MM.1S (cell line): ENCODE results near the gene SNX24.

Experiments
- DNase-seq: peaks from one replicate; pipeline ENCODE4 v3.0.0-alpha.2; 2015
- H2AFZ ChIP-seq: fragments of 300-600 bp; sonication (generic); 2 replicates; pipeline ENCODE4 v1.6.0; 2016; ENCODE audit warnings: antibody characterized with exemption, low read length
- H3F3A ChIP-seq: fragments of 300-600 bp; sonication (generic); 2 replicates; pipeline ENCODE4 v1.6.1; 2016; ENCODE audit warnings: mild to moderate bottlenecking, antibody characterized with exemption, low read length, moderate library complexity, mixed read lengths; ENCODE audit not compliant: insufficient read depth
- H3K27ac ChIP-seq: fragments of 300-600 bp; sonication (generic); 2 replicates; pipeline ENCODE4 v1.5.1; 2016; ENCODE audit warnings: mild to moderate bottlenecking, low read length
- H3K27me3 ChIP-seq: fragments of 300-600 bp; sonication (generic); replicated peaks from 2 replicates; pipeline ENCODE4 v1.6.0; 2016; ENCODE audit warnings: low read length; ENCODE audit not compliant: insufficient read depth
- H3K36me3 ChIP-seq: fragments of 300-600 bp; sonication (generic); replicated peaks from 2 replicates; pipeline ENCODE4 v1.6.1; 2016; ENCODE audit warnings: mild to moderate bottlenecking, low read length, mixed read lengths; ENCODE audit not compliant: insufficient read depth
- H3K4me1 ChIP-seq: fragments of 300-600 bp; sonication (generic); 2 replicates; pipeline ENCODE4 v1.6.1; 2016; ENCODE audit warnings: low read length, mixed read lengths
- H3K4me2 ChIP-seq: fragments of 300-600 bp; sonication (generic); 2 replicates; pipeline ENCODE4 v1.6.0; 2016; ENCODE audit warnings: low read depth, low read length
- H3K4me3 ChIP-seq: fragments of 300-600 bp; sonication (generic); 2 replicates; pipeline ENCODE4 v1.5.1; 2016; ENCODE audit warnings: low read length, mixed read lengths
- H3K79me2 ChIP-seq: fragments of 300-600 bp; sonication (generic); 2 replicates; pipeline ENCODE4 v1.6.1; 2016; ENCODE audit warnings: mixed run types, low read length, mixed read lengths
- H3K9ac ChIP-seq: fragments of 300-600 bp; sonication (generic); 2 replicates; pipeline ENCODE4 v1.6.1; 2016; ENCODE audit warnings: low read length, mixed read lengths
- H3K9me2 ChIP-seq: fragments of 300-600 bp; sonication (generic); replicated peaks from 2 replicates; pipeline ENCODE4 v1.6.1; 2016; ENCODE audit warnings: mild to moderate bottlenecking, low read length, mixed read lengths; ENCODE audit not compliant: insufficient read depth
- H3K9me3 ChIP-seq: fragments of 300-600 bp; sonication (generic); replicated peaks from 2 replicates; pipeline ENCODE4 v1.6.1; 2016; ENCODE audit warnings: mild to moderate bottlenecking, low read length, mixed read lengths; ENCODE audit not compliant: insufficient read depth
- H4K20me1 ChIP-seq: fragments of 300-600 bp; sonication (generic); 2 replicates; pipeline ENCODE4 v1.6.1; 2016; ENCODE audit warnings: mild to moderate bottlenecking, low read length, moderate library complexity, mixed read lengths; ENCODE audit not compliant: insufficient read depth
- EZH2 ChIP-seq: fragments of 300-600 bp; sonication (generic); optimal IDR thresholded peaks from 2 replicates; pipeline ENCODE3; 2017; ENCODE audit warnings: low read depth, mild to moderate bottlenecking, antibody characterized with exemption, low read length, mixed read lengths
- EZH2phosphoT487 ChIP-seq: fragments of 300-600 bp; sonication (generic); IDR thresholded peaks from 2 replicates; pipeline ENCODE4 v1.6.1; 2018; ENCODE audit warnings: antibody characterized with exemption, low read length
- TF ChIP-seq, protein P1 (sequence below): fragments of 300-600 bp; sonication (generic); IDR thresholded peaks from 2 replicates; pipeline ENCODE4 v1.5.1; 2016; ENCODE audit warnings: antibody characterized with exemption, low read length, mixed read lengths

Gene SNX24

DNA sequence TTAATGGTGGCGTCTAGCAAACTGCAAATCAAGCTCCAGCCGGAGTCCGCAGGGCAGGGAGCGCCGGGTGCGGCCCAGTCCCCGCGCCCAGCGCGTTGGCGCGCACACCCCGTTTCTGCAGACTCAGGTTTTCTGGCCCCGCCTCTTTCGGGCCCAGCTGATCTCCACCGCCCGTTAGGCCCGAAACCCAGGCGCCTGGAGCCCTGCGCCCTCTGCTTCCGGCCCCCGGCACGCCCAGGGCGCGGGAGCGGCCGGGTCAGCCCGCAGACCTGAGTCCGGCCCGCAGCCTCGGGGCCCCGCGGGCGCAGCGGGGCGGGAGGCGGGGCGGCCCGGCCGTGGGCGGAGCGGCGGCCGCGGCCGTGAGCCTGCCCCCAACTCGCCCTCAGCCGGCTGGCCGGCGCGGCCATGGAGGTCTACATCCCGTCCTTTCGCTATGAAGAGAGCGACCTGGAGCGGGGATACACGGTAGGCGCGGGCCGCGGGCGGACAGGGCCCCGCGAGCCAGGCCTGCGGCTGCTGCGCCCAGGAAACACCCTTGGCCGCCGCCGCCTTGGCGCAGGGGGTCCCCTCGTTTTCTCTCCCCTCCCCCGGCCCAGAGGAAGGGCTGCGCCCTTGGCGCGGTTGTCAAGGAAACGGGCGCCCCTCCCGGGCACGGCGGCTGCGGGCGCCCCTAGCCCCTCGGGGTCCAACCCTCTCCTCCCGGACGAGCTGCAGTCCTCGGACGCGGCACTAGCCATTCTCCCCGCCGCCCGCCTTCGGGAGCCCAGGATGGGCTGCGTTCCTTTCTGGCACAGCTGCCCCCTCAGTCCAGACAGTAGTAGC is at the start of gene SNX24:
Gene SNX24, plus strand, starts transcription at position 385 of the 822 bp plus-strand sequence. Its CDS starts 21 bp downstream, at position 406.
- peak within 1 kb of the TSS; percentile 66 for H3K27ac ChIP-seq
- no peaks in the 10 kb centered on the region for H3K27me3 ChIP-seq
- H3K9ac ChIP-seq: peak within 1 kb of the TSS; percentile 75
- no peaks in the 10 kb centered on the region for H3K79me2 ChIP-seq
- no peaks in the 10 kb centered on the region for H4K20me1 ChIP-seq
- DNase-seq: peak; percentile 90
- TF ChIP-seq EZH2phosphoT487: no peak
- no peak for TF ChIP-seq EZH2
- TF ChIP-seq, protein P1, sequence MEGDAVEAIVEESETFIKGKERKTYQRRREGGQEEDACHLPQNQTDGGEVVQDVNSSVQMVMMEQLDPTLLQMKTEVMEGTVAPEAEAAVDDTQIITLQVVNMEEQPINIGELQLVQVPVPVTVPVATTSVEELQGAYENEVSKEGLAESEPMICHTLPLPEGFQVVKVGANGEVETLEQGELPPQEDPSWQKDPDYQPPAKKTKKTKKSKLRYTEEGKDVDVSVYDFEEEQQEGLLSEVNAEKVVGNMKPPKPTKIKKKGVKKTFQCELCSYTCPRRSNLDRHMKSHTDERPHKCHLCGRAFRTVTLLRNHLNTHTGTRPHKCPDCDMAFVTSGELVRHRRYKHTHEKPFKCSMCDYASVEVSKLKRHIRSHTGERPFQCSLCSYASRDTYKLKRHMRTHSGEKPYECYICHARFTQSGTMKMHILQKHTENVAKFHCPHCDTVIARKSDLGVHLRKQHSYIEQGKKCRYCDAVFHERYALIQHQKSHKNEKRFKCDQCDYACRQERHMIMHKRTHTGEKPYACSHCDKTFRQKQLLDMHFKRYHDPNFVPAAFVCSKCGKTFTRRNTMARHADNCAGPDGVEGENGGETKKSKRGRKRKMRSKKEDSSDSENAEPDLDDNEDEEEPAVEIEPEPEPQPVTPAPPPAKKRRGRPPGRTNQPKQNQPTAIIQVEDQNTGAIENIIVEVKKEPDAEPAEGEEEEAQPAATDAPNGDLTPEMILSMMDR: no peak
- peaks cover 22% of the 10 kb centered on the region for H3F3A ChIP-seq
- peaks cover 13% of the 10 kb centered on the region for H3K4me1 ChIP-seq
- no peaks in the 10 kb centered on the region for H3K9me2 ChIP-seq
- H3K4me3 ChIP-seq: peak within 1 kb of the TSS; percentile 85
- H2AFZ ChIP-seq: peak within 1 kb of the TSS; percentile 84
- H3K9me3 ChIP-seq: no peaks in the 10 kb centered on the region
- H3K4me2 ChIP-seq: peak within 1 kb of the TSS; percentile 91
- H3K36me3 ChIP-seq: no peaks in the 10 kb centered on the region

DNA sequence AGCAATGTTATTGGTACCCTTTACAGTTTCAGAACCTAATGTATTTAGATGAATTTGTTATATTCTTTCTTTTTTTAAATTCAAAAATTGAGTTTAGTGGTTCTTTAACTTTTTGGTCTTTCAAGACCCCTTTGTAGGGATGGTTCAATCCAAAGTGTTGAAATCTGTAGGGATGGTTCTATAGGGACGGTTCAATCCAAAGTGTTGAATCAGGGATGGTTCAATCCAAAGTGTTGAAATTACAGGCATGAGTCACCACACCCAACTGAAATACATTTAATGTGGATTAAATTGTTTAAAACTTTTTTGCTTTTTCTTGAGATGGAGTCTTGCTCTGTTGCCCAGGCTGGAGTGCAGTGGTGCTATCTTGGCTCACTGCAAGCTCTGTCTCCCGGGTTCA is 39.9 kb upstream of the SNX24 start:
- no peak overlapping the region for H3K4me2 ChIP-seq
- no peaks in the 10 kb centered on the region for H3F3A ChIP-seq
- H3K27me3 ChIP-seq: no peaks in the 10 kb centered on the region
- no peak overlapping the region for H3K4me3 ChIP-seq
- no peak overlapping the region for H3K27ac ChIP-seq
- H3K9me3 ChIP-seq: no peaks in the 10 kb centered on the region
- no peaks in the 10 kb centered on the region; the same call in 1 of the 2 replicates for H3K36me3 ChIP-seq
- no peak overlapping the region for H2AFZ ChIP-seq
- no peak for TF ChIP-seq EZH2phosphoT487
- no peak for TF ChIP-seq EZH2
- TF ChIP-seq, protein P1: no peak
- no peaks in the 10 kb centered on the region for H3K9me2 ChIP-seq
- no peaks in the 10 kb centered on the region for H3K4me1 ChIP-seq
- no peaks in the 10 kb centered on the region for H3K79me2 ChIP-seq
- H4K20me1 ChIP-seq: no peaks in the 10 kb centered on the region
- H3K9ac ChIP-seq: no peak overlapping the region
- no peak for DNase-seq

GRCh38 chr5:122810405-122810804 is 35.0 kb upstream of the SNX24 start:
- Histone ChIP-seq H3K9me3 (no peaks in the 10 kb centered on the region), H3K9me2 (no peaks in the 10 kb centered on the region), H3K27me3 (no peaks in the 10 kb centered on the region), H3F3A (no peaks in the 10 kb centered on the region), H3K4me3 (no peak overlapping the region), H3K4me2 (no peak overlapping the region), H4K20me1 (no peaks in the 10 kb centered on the region), H3K79me2 (no peaks in the 10 kb centered on the region), H3K9ac (no peak overlapping the region), H3K4me1 (no peaks in the 10 kb centered on the region), H3K27ac (no peak overlapping the region), H2AFZ (no peak overlapping the region), H3K36me3 (no peaks in the 10 kb centered on the region; the same call in 1 of the 2 replicates)
- TF ChIP-seq EZH2 (no peak), EZH2phosphoT487 (no peak)
- no peak for DNase-seq

DNA sequence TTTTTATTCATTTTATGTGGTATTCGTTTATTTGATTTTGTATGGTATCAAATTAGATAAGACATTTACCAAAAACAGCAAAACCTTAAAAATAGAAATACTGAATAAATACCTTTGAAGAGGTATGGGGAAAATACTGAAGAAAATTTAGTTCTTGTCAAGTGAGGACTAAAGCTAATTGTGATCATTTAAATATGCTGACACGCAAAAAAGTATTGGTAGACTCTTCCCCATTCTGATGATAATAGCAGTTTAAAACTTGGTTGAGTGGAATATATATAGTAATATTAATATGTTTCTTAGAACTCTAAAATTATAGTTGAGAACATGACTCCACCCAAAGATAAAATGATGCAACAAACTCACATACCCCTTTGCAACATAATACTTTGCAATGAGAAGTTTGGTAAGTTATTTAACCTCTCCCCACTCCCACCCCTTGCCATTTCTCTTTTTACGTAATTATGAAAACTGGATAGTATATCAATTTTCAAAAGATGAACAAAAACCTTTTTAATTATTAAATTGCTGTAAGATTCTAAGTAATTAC is 30.1 kb upstream of the SNX24 start:
- Histone ChIP-seq H3K4me1 (no peaks in the 10 kb centered on the region), H3K9me3 (no peaks in the 10 kb centered on the region), H3F3A (no peaks in the 10 kb centered on the region), H3K27me3 (no peaks in the 10 kb centered on the region), H3K36me3 (no peaks in the 10 kb centered on the region; the same call in 1 of the 2 replicates), H3K9me2 (no peaks in the 10 kb centered on the region), H3K27ac (no peak overlapping the region), H2AFZ (no peak overlapping the region), H3K4me2 (no peak overlapping the region), H3K4me3 (no peak overlapping the region), H3K79me2 (no peaks in the 10 kb centered on the region), H4K20me1 (no peaks in the 10 kb centered on the region), H3K9ac (no peak overlapping the region)
- no peak for TF ChIP-seq EZH2
- TF ChIP-seq, protein P1: no peak
- TF ChIP-seq EZH2phosphoT487: no peak
- no peak for DNase-seq
